Stimulated activated CD8-positive, alpha-beta memory T cell treated with anti-CD3 and anti-CD28 coated beads, Interleukin-7, amount 100 ng/mL, for 1 hour (primary cell): ENCODE measurements around the gene MCM3AP.

Experiments used
- DNase-seq, 2 donors: peaks; one replicate each; pipeline ENCODE4 v3.0.0-alpha.2; 2020; ENCODE audit warnings: low read depth in 2 of 2

Gene MCM3AP

DNA sequence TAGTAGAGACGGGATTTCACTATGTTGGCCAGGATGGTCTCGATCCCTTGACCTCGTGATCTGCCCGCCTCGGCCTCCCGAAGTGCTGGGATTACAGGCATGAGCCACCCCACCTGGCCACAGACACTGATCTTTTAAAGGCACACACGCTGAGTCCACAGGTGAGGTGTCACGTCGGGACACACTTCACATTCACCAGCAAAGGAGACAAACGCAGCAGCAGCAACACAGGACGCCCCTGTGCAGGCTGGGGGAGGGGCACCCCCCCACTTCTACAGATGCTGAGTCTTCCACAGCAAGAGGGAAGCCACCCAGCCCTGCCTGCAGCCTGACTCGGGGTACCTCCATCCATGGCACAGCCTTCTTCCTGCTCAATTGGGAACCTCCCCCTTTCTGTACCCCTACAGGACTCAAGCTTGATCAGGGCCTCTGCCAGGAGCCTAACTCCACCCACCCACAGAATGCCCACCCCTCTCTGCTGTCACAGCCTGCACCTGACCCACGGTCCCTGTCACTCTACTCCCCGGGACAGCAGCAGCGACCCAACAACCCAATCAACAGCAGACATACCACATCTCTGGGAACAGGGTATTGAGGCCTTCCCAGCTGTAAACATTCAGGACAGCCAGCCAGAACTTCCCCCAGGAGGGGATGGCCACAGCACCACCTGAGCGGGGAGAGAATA, 66.4 kb downstream of the MCM3AP start:
- no peak for DNase-seq

GRCh38 chr21:46217511-46218196, 67.8 kb downstream of the MCM3AP start:
- DNase-seq: no peak

DNA sequence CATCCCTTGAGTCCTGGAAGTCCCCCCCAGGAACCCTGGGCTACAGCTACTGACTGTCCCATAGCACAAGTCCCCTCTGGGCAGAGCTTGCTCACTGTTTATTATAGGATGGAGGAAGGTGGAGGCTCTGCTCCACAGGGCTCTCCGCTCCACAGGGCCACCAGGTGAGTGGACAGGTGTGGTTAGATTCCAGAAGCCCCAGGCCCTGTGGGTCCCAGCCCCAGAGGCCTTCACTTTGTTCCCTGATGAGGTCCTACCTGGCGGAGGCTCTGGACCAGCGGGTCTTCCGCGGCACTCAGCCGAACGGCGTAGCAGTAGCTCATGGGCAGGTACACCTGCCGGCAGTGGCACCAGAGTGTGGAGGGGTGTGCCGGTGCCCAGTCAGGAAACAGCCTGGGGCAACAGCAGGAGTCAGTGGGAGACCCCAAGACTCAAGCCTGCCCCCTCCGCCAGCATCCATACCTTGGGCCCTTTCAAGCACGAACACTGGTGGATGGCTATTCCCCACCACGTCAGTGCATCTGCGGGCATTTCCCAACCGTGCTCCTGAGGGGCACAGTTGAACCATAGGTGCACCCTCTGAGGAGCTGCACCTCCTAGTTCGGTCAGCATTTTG, 69.2 kb downstream of the MCM3AP start:
- no peak for DNase-seq

DNA sequence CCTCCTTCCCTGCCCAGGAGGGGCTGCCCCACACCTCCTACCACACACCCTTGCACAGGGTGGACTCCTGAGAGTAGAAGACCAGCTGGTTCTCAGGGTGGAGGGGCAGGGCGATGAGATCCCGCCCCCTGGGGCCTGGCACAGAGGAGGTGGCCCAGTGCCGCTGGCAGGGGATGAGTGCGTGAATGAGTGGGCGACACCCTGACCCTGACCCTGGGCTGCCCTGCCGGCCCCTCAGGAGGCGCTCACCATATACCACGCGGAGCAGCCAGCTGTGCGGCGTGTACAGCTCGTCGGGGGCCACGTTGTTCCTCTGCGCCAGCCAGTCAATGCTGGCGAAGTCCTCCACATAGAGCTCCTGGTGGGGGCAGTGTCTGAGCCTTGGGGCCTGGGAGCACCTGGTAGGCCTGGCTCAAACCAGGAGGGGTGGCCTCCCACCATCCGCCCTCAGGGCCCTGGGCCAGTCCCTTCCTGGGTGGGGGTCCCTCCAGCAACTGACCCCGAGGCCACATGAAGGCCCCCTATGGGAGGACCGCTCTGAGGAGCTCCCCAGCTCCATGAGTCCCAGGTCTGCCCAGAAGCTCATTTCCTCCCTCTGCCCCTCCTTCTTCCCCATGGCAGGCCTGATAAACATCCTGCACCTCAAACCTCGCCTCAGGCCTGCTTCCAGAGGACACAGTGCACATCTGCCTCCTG, 69.8 kb downstream of the MCM3AP start:
- no peak for DNase-seq

DNA sequence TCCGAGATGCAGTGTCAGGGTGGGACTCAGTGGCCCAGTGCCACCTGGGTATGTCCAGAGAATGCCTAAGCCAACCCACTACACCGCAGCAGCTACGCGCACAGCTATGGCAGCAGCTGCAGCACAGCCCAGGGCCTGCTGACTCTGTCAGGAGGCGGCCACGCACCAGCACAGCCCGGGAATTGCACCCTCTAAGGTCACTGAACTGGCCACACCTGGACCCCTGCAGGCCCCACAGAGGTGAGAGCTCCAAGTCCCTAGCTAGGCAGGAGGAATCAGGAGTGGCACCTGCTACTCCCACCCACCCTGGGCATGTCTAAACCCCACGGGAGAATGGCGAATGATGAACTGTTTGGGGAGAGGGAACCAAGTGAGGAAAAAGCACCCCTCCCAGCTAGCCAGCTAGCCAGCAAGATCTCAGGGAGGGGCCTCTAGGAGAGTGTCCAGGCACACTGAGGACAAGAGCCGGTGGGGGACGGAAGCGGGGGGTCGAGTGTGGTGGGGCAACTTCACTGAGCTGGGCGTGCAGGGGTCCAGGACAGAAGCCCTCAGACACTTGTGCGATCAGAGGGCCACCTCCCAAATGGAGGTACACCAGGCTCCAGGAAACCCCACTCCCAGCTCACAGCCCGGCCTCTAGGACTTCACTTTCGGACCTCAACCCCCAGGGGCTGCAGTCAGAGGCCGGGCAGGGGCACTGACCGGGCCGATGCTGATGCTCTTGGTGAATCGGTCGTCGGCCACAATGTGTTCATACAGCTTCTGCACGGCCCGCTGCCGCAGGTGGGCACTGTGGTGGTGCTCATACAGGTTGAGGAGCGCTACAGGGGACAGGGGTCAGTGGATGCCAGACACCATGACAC, 70.7 kb downstream of the MCM3AP start:
- no peak for DNase-seq

DNA sequence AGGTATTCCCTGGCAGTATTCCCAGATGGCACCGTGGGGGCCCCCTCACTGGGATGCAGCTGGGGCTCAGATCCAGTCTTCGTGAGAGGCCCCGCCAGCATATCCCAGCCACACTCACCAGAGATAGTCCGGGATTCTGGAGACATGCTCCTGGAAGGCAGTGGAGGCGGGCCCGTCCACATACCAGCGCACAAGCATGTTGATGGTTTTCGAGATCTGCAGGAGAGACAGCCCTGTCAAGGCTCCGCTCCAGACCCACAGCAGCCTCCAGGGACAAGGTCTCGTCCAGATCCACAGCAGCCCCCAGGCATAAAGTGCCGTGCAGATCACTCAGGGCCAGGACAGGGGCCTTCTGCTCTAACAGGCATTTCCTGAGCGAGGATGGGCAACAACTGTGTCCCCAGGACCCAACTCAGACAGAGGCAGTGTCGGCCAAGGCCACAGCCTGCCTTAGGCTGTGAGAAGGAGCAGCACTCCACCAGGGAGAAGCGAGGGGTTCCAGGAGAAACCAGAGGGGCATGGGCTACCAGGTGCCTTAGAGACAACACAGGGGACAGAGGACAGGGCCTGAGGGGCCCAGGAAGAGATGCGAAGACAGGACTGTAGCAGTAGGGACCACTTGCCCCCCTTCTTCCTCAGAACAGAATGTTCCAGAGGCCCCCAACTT, 71.7 kb downstream of the MCM3AP start:
- DNase-seq: no peak

GRCh38 chr21:46212721-46213484, 72.5 kb downstream of the MCM3AP start:
- DNase-seq: no peak

GRCh38 chr21:46211786-46212720, 73.4 kb downstream of the MCM3AP start:
- DNase-seq: no peak

DNA sequence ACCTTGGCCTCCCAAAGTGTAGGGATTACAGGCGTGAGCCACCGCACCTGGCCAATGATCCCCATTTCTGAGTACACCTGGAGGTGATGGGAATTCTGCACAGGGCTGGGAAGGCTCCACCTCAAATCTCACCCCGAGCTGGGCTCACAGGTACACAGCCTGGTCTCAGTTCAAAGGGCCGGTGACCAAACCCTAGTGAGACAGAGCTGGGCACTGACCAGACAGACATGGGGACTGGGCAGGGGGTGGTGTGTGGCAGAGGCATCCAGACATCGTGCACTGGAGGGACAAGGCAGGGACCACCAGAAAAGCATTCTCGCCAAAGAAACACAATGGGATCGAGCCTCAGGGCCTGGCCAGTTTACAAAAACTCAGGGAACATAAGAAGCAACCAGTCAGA, 74.0 kb downstream of the MCM3AP start:
- DNase-seq: no peak

DNA sequence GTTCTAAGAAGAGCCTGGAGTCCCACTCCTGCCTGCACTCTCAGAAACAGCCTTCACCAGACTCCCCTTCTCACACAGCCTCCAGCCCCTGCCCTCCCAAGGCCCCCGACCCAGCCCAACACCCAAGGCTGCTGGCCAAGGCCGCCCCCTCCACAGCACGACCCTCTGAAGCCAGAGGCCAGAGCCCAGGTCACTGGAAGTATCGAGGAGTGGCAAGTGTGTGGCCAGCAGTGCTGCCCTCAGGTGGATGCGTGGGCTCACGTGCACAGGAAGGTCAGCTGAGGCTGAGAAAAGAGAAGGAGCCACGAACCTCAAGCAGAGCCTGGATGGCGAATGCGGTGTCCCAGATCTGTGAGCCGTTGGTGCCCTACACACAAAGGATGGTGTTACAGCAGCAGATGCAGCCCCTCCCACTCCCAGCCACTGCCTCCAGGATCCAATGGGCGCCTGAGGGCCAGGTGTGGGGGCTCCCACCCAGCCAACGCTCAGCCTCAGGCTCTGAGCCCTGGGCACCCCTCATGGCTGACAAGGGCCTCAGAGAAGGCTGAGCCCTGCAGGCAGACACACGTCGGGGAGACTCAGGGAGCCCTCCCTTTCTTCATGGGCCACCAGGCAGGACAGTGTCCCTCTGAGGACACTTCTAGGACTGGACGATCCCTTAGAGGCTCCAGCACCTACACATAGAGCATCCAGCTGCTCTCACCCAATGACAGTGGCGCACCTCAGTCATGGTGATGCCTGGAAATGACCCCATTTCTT, 74.9 kb downstream of the MCM3AP start:
- DNase-seq: no peak

GRCh38 chr21:46208761-46209721, 76.4 kb downstream of the MCM3AP start:
- DNase-seq: no peak

DNA sequence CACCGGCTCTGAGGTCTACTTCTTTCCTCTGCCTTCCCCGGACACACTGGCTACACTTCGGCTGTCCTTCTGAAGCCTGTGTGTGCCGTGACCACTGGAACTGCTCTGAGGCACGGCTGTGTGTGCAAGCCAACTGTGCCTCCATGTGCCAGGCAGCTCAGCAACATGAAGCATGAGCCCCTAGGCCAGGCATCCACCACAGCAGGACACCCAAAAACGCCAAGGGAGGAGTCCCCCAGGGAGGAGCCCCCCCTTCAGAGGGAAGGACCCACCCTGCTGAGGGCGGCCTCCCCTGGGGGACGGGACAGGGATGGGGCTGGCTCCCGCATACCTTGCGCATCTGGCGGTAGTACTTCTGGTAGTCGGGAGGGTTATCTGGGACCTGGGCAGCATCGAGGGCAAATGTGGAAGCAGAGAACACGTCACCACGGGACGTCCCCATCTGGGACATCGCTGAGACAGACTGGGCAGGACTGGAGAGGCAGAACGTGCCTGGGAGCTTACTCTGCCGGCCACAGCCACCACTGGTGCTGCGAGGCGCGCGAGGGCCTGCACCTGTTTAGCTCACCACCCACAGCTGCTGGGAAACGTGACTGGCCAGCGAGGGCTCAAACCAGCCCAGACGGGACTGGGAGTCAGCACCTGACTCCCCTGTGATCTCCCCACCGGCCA, 77.4 kb downstream of the MCM3AP start:
- DNase-seq: no peak

DNA sequence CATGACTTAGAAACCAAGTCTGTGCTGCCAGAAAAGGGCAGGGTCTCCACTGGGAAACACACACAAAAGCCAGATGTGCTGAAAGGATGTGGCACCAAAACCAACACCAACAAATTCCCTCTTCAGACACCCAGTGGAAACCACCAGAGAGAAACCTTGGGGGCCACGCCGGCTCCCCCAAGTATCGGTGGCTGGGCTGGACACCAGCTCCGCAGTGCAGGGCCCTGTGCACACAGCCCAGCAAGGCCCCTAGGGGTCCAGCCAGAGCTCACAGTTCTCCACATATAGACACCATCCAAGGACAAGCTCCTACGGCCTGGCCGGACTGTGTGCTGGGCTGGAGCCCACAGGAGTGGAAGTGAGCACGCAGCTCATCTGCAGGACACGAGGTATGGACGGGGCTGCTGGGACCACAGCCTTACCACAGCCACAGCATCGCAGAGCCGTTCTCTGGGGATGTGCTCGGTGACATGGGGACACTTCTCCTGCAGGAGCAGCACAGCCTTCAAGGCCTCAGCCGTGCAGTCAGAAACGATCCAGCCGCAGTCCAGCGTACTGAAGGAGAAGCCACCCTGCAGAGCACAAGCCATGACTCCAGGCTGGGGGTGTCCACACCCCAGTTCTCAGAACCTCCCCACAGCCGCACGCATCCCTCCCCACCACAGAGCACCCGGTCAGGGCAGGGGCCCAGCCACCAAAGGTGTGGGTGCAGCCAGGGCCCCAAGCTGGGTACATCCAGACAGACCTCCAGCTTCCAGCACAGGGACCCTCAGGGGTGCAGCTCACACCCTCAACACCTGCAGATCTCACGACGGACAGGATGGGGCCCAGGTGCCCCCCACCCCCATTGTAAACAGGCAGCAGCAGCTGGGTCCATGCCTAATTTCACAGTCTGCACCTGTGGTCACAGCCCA, 78.1 kb downstream of the MCM3AP start:
- DNase-seq: no peak

DNA sequence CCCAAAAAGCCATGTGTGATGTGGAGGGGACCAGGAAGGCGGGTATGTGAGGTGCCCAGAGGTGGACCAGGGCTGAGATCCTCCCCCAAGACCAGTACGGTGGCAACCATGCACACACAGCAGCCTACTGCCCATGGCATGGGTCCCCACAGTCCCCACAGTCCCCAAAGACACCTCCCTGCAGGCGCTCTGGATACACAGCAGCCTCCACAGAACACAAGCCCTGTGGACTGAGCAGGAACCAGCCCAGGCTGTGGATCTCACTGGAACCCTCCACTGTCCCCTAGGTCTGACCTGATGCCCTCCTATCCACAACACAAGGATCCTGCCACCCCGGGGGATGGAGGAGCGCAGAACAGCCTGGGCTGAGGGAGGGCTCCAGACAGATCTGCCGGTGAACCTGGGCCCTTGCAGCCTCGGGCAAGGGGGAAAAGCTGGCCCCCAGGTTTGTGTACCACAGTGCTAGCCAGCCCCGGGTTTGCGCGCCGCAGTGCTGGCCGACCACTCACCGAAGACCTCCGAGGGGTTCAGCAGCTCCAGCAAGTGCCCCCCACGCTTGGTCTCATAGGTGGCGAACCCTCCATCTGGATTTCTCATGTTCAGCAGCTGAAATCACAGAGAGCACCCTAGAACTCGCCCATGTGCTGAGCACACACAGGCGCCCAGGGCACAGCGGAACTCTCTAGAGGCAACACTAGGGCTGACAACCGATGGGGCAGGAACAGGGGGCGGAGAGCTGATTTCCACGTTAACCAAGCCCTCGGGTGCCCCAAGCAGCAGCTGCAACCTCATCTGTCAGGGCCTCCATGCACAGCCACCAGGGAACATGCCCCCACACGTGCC, 79.0 kb downstream of the MCM3AP start:
- no peak for DNase-seq

DNA sequence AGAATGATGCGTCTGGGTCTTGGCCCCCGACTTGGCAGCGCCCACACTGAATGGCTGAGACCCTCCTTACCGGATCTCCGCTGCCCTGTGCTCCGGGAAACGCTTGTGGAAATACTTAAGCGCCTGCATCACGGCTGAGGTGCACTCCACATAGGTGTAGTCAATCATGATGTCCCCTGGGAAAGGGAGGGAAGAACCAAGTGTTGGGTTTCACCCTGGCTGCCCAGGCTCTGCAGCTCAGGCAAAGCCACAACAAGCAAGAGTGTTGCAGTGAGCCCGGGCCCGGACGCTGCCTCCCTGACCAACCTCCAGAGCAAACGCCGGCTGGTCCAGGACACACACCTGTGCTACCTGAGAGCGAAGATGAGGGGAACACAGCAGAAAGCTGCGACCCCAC, 79.6 kb downstream of the MCM3AP start:
- DNase-seq: no peak
